HG03354 (cell line): ENCODE data around the gene PNPLA7.

ENCODE experiments used
- ATAC-seq: cut with Tn5 transposase; IDR thresholded peaks from one replicate; pipeline ENCODE4 v1.9.1; 2021; ENCODE audit warnings: mild to moderate bottlenecking; ENCODE audit not compliant: unreplicated experiment, poor library complexity, severe bottlenecking

Gene PNPLA7

DNA sequence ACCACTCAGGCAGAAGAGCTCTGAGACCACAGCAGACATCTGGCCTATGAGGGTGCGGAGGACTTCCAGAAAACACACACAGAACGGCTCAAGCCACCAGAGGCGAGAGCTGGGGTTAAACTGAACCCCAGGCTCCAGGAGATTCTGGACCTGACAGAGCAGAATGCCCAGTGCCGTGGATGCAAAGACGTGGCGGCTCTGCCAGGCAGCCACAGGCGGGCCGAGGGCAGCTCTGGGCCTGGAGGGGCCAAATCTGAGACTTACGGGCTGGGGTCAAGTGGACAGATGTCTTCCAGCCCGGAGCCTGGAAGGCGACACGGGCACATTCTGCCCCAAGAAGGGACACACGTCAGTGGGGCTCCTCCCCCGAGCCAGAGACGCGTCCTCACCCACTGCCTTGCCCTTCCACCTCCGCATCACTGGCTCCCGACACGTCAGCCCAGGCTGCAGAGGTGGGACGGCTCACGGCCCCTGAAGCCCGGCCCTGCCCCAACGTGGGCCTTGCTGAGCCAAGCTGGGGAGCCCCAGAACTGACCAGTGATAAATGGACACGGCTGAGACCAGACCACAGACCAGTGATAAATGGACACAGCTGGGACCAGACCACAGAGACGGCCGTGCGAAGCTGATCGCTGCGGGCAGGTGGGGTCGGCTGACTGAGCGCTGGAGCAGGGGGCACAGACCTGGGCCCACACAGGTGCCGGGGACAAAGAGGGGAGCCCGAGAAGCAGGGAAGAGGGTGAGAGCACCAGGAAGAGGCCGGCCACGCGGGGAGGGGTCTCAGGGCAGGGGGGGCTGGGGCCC, 50.1 kb downstream of the PNPLA7 start:
- no peak for ATAC-seq

- no peak for ATAC-seq
Measured at GRCh38 chr9:137499416-137499815, 50.8 kb downstream of the PNPLA7 start.

- no peak for ATAC-seq
Measured at GRCh38 chr9:137498720-137499150, 51.5 kb downstream of the PNPLA7 start.

GRCh38 chr9:137497921-137498719, 52.1 kb downstream of the PNPLA7 start:
- ATAC-seq = no peak

DNA sequence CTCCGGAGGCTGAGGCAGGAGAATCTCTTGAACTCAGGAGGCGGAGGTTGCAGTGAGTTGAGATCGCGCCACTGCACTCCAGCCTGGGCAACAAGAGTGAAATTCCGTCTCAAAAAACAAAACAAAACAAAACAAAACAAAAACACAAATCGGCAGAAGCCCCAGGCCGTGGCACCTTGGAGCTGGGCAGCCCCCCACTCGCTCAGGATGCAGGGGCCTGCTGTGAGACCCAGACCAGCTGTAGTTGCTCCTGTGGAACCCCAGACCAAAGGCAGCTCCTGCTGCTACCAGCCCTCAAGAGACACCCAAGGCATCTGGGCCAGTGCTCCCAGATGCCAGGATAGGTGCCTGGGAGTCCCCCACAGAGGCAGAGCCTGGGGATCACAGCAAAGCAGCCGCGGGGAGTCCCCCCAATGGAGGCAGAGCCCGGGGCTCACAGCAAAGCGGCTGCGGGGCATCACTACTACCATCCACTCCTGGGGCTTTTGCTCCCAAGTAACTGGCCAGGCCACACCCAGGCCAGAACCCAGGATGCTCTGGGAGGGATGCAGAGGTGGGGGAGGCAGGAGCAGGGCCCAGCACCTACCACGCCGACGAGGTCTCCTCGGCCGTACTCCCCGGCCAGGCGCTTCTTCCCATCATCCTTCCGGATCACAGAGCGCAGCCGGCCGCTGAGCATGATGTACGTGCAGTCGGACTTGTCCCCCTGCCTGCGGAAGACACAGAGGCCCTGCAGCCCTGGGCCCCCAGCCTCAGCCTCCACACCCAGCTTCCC, 53.4 kb downstream of the PNPLA7 start:
- no peak for ATAC-seq

DNA sequence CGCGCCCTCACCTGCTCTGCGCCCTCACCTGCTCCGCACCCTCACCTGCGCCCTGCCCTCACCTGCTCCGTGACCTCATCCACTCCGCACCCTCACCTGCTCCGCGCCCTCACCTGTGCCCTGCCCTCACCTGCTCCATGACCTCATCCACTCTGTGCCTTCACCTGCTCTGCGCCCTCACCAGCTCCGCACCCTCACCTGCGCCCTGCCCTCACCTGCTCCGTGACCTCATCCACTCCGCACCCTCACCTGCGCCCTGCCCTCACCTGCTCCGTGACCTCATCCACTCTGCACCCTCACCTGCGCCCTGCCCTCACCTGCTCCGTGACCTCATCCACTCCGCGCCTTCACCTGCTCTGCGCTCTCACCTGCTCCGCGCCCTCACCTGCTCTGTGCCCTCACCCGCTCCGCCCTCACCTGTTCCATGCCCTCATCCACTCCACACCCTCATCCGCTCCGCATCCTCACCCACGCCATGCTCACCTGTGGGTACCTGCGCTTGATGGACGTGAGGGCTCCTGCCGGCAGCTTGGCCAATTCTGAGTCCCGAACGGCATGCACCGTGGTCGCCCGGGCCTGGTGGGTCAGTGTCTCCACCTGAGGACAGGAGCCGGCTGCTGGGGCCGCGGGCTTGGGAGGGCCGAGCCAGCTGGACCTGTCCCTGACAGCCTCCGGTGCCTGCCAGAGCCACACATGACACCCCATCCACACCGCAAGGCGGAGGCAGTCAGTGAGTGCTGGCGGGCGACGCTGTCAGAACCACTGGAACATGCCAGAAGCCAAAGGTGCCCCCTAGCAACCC, 55.5 kb downstream of the PNPLA7 start:
- no peak for ATAC-seq

DNA sequence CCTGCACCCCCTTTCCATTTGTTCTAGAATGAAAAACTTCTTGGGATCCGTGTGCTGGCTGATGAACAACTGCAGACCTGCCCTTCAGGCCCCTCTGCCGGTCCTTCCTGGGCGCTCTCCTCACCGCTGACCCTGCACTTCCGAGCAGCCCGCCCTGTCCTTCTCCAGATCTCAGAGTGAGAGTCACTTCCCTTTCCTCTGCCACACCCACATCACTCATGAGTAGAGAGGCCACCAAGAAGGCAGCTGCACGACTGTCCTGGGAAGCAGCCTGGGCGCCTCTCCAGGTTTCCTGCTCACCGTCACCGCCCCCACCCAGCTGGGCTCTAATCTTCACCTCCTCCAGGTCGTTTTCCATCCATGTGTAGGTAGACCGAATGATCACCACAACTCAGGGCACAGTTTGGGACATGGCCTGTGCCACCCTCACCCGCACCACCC, 56.1 kb downstream of the PNPLA7 start:
- no peak for ATAC-seq

DNA sequence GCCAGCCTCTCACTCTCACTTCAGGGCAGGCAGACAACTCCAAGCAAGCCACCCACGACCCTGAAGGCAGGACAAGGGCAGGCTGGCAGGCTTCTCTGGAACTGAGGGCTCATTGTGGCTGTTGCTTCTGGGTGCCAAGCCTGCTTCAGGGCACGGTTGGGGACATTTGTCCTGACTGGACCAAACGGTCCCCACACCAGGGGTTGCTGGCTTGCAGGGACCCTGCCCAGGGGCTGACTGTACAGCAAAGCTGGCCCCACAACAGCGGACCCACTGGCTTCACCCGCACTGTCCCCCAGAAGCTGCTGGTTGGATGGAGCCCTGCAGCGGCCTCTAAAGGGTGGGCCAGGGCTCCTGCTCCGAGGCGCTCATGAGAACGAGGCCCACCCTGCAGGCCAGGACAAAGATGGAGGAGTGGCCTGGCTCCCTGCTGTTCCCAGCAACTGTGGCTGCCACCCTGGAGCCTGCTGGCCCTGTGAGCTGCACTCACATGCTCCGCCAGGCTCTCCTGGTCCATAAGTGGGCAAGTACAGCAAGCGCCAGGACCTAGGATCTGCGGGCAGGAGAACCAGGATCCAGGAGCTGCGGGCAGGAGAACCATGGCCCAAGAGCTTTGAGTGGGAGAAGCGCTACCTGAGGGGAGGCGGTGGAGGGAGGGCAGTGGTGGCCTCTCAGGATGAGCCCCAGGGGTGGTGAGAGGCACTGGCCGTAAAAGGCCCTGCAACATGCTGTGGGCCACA, 56.7 kb downstream of the PNPLA7 start:
- ATAC-seq = no peak

DNA sequence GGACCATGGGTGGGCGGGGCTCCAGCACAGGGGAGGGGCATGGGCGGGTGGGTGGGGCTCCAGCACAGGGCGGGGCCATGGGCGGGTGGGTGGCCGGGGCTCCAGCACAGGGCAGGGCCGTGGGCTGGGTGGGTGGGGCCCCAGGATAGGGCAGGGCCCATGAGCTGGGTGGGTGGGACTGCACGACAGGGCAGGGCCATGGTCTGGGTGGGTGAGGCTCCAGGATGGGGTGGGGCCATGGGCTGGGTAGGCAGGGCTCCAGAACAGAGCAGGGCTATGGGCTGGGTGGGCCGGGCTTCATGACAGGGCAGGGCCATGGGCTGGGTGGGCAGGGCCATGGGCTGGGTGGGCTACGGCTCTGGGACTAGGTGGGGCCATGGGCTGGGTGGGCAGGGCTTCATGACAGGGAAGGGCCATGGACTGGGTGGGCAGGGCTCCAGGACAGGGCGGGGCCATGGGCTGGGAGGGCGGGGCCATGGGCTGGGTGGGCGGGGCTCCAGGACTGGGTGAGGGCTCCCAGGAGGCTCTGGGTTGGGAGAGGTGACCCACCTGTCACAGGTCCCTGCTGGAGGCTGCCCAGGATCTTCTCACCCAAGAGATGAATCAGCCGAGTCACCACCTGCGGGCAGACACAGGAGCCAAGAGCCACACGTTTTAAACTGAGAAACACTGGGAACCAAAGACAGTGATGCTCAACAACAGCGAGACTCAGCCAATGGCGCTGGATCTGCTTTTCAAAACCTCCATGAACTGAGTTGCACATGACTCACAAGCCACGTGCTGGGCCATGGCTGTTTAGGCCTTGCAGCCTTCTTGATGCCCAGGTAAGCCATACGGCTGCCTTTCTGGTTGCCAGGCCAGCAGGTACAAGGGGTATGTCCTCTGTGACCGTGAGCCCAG, 57.5 kb downstream of the PNPLA7 start:
- no peak for ATAC-seq

- no peak for ATAC-seq
Measured at GRCh38 chr9:137491735-137492432, 58.3 kb downstream of the PNPLA7 start.

GRCh38 chr9:137490532-137491186, 59.5 kb downstream of the PNPLA7 start:
- no peak for ATAC-seq

DNA sequence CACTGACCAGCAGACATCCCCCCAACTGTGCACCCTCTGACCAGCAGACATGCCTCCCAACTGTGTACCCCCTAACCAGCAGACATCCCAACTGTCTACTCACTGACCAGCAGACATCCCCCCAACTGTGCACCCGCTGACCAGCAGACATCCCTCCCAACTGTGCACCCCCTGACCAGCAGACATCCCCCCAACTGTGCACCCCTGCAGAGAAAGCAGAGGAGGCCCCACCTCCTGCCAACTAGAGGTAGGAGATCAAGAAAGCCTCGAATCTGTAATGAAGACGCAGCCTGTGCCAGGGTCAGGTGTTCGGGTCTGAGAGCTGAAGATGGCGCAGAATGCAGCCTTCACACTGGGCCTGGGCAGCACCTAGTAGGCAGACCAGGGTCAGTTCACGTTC, 61.3 kb downstream of the PNPLA7 start:
- no peak for ATAC-seq

GRCh38 chr9:137488327-137488653, 61.9 kb downstream of the PNPLA7 start:
- ATAC-seq = no peak

GRCh38 chr9:137487454-137488326, 62.5 kb downstream of the PNPLA7 start:
- ATAC-seq = no peak

DNA sequence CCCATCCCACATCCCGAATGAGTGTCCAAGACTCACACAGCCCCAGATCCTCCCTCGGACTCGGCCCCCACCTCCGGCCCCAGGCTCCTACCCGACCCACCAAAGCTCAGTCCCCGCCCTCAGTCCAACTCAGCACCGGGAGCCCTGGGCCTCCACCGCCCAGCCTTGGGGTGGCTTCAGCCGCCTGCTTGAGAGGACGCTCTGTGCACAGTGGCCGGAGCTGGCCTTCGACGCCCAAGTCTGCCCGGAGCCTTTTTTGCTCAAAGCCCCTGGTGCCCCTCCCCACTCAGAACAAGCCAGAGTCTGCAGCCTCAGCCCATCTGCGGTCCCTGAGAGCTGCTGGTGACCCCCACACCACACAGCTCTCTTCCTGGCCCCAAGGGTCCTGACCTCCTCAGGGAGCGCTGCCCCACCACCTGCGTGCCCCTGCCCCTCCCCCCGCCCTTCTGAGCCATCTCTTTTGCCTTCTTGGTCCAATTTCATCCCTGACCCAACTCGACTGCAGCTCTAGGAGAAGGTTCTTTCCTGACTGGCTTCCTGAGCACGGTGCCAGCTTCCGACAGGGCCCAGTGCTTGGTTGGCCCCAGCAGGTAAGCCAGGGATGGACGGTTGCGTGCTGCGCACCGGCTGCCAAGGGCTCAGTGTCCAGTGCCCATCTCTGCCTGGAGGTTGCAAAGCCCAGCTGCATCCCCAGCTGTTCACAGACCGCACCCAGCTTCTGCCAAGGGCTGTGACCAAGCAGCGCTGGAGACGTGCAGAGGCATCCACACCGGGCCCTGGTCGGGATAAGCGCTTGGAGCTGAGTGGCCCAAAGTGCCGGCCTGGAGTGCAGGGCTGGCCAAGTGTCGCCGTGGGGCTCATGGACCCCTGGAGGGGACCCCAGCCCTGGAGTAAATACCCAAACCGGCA, 63.4 kb downstream of the PNPLA7 start:
- no peak for ATAC-seq
